SK-N-SH (cell line): ENCODE results near the gene WASL. TPM values are rescaled to one million over a fixed set of nuclear protein-coding genes. Genes with fewer than 3 reads are reported as not detected.

Source experiments
- CHD2 ChIP-seq: fragments of 150-350 bp; IDR thresholded peaks from 2 replicates; pipeline ENCODE4 v1.6.1; 2018; ENCODE audit warnings: low read length; ENCODE audit not compliant: partially characterized antibody
- ELF1 ChIP-seq: IDR thresholded peaks from 2 replicates; pipeline ENCODE4 v1.4.0; 2012
- EP300 ChIP-seq, 2 experiments: IDR thresholded peaks; 2 replicates each; pipeline versions ENCODE4 v1.4.0 to v1.6.1; 2012; ENCODE audit warnings: borderline replicate concordance in 1 of 2, low read depth in 1 of 2, low read length in 1 of 2
- EZH2phosphoT487 ChIP-seq: fragments of 200-600 bp; sonication (generic); IDR thresholded peaks from 2 replicates; pipeline ENCODE4 v1.6.1; 2017; ENCODE audit warnings: low read depth, mixed run types, mild to moderate bottlenecking, antibody characterized with exemption, moderate library complexity, borderline replicate concordance
- FOXJ3 ChIP-seq: sonication (generic); formaldehyde crosslinking; IDR thresholded peaks from 2 replicates; pipeline ENCODE4 v1.5.1; 2020; ENCODE audit warnings: mild to moderate bottlenecking, missing genetic modification reagents
- FOXM1 ChIP-seq: IDR thresholded peaks from 2 replicates; pipeline ENCODE4 v1.4.0; 2012; ENCODE audit warnings: low read depth, mild to moderate bottlenecking
- GATA2 ChIP-seq: sonication (generic); formaldehyde crosslinking; IDR thresholded peaks from 2 replicates; pipeline ENCODE4 v1.5.0; 2020; ENCODE audit warnings: mild to moderate bottlenecking, missing genetic modification reagents
- JUND ChIP-seq: IDR thresholded peaks from 2 replicates; pipeline ENCODE4 v1.4.0; 2012
- MEF2A ChIP-seq: IDR thresholded peaks from 2 replicates; pipeline ENCODE4 v1.4.0; 2012; ENCODE audit warnings: low read depth, borderline replicate concordance
- MXI1 ChIP-seq: IDR thresholded peaks from 2 replicates; pipeline ENCODE4 v1.6.1; 2012; ENCODE audit warnings: mild to moderate bottlenecking, low read depth, low read length, improper control_type of control experiment
- NFIC ChIP-seq: IDR thresholded peaks from 2 replicates; pipeline ENCODE4 v1.4.0; 2012; ENCODE audit warnings: borderline replicate concordance
- RAD21 ChIP-seq: IDR thresholded peaks from 2 replicates; pipeline ENCODE4 v1.6.1; 2012; ENCODE audit warnings: mild to moderate bottlenecking, low read length
- RCOR1 ChIP-seq: fragments of 150-350 bp; IDR thresholded peaks from 2 replicates; pipeline ENCODE4 v1.6.1; 2017; ENCODE audit warnings: antibody characterized with exemption, low read length
- RFX5 ChIP-seq: IDR thresholded peaks from 2 replicates; pipeline ENCODE4 v1.6.1; 2012; ENCODE audit warnings: mild to moderate bottlenecking, improper control_type of control experiment, low read length
- SIN3A ChIP-seq: IDR thresholded peaks from 2 replicates; pipeline ENCODE4 v1.6.1; 2012; ENCODE audit warnings: low read depth, mild to moderate bottlenecking, low read length, moderate library complexity, borderline replicate concordance
- SMC3 ChIP-seq: IDR thresholded peaks from 2 replicates; pipeline ENCODE4 v1.6.1; 2012; ENCODE audit warnings: low read depth, low read length, improper control_type of control experiment
- TAF1 ChIP-seq: IDR thresholded peaks from 2 replicates; pipeline ENCODE4 v1.6.1; 2012; ENCODE audit warnings: low read depth, mild to moderate bottlenecking, low read length, moderate library complexity, borderline replicate concordance
- TCF12 ChIP-seq: IDR thresholded peaks from 2 replicates; pipeline ENCODE4 v1.4.0; 2012
- TEAD4 ChIP-seq: IDR thresholded peaks from 2 replicates; pipeline ENCODE4 v1.4.0; 2012; ENCODE audit warnings: mild to moderate bottlenecking, borderline replicate concordance; ENCODE audit not compliant: insufficient read depth
- YY1 ChIP-seq: IDR thresholded peaks from 2 replicates; pipeline ENCODE4 v1.4.0; 2012; ENCODE audit warnings: low read depth, mild to moderate bottlenecking
- polyA plus RNA-seq, 3 experiments: library from polyadenylated mRNA; depleted of rRNA; stranded (reverse); fragments of >200 nt; gene quantifications; 2 replicates each; pipeline ENCODE4 v1.2.3, GENCODE V29; 2012
- TF ChIP-seq, protein P1 (sequence below): IDR thresholded peaks from 2 replicates; pipeline ENCODE4 v1.6.1; 2012; ENCODE audit warnings: mild to moderate bottlenecking, low read depth, low read length, moderate library complexity
- TF ChIP-seq, protein P2 (sequence below): fragments of 200-600 bp; sonication (generic); IDR thresholded peaks from 2 replicates; pipeline ENCODE4 v1.6.1; 2017; ENCODE audit warnings: antibody characterized with exemption, mild to moderate bottlenecking, moderate library complexity
- TF ChIP-seq, protein P3 (sequence below): fragments of 150-350 bp; IDR thresholded peaks from 2 replicates; pipeline ENCODE4 v1.6.1; 2017; ENCODE audit warnings: antibody characterized with exemption, low read length, low read depth, borderline replicate concordance
- TF ChIP-seq, protein P4 (sequence below): IDR thresholded peaks from 2 replicates; pipeline ENCODE4 v1.4.0; 2012; ENCODE audit warnings: low read depth, borderline replicate concordance
- TF ChIP-seq, protein P5 (sequence below): IDR thresholded peaks from 2 replicates; pipeline ENCODE4 v1.4.0; 2012; ENCODE audit warnings: low read depth, borderline replicate concordance

The WASL gene
- polyA plus RNA-seq, 1 of the 3 experiments (the other 2 are of a cell fraction), result 9.9 TPM

DNA sequence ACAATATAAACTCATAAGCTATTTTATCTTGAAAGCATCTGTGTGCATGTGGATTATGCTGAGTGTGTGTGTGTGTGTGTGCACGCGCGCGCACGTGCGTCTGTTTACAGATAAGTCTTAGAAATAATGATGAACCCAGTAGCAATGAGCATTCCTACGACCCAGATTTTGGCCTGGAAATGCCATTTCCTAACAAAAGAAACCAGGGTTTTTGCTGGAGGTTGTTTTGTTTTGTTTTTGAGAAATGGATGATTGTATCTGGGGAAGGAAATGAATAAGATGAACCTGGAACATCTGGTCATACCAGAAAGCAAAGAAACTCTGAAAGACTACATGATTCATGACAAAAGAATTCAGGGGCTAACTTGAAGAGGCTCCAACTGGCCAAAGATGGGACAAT lies 115.2 kb downstream of the WASL start (continued):
- TF ChIP-seq, protein P1, sequence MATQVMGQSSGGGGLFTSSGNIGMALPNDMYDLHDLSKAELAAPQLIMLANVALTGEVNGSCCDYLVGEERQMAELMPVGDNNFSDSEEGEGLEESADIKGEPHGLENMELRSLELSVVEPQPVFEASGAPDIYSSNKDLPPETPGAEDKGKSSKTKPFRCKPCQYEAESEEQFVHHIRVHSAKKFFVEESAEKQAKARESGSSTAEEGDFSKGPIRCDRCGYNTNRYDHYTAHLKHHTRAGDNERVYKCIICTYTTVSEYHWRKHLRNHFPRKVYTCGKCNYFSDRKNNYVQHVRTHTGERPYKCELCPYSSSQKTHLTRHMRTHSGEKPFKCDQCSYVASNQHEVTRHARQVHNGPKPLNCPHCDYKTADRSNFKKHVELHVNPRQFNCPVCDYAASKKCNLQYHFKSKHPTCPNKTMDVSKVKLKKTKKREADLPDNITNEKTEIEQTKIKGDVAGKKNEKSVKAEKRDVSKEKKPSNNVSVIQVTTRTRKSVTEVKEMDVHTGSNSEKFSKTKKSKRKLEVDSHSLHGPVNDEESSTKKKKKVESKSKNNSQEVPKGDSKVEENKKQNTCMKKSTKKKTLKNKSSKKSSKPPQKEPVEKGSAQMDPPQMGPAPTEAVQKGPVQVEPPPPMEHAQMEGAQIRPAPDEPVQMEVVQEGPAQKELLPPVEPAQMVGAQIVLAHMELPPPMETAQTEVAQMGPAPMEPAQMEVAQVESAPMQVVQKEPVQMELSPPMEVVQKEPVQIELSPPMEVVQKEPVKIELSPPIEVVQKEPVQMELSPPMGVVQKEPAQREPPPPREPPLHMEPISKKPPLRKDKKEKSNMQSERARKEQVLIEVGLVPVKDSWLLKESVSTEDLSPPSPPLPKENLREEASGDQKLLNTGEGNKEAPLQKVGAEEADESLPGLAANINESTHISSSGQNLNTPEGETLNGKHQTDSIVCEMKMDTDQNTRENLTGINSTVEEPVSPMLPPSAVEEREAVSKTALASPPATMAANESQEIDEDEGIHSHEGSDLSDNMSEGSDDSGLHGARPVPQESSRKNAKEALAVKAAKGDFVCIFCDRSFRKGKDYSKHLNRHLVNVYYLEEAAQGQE, result no peak
- TF ChIP-seq, protein P2, sequence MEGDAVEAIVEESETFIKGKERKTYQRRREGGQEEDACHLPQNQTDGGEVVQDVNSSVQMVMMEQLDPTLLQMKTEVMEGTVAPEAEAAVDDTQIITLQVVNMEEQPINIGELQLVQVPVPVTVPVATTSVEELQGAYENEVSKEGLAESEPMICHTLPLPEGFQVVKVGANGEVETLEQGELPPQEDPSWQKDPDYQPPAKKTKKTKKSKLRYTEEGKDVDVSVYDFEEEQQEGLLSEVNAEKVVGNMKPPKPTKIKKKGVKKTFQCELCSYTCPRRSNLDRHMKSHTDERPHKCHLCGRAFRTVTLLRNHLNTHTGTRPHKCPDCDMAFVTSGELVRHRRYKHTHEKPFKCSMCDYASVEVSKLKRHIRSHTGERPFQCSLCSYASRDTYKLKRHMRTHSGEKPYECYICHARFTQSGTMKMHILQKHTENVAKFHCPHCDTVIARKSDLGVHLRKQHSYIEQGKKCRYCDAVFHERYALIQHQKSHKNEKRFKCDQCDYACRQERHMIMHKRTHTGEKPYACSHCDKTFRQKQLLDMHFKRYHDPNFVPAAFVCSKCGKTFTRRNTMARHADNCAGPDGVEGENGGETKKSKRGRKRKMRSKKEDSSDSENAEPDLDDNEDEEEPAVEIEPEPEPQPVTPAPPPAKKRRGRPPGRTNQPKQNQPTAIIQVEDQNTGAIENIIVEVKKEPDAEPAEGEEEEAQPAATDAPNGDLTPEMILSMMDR, result no peak
- TF ChIP-seq, protein P3, sequence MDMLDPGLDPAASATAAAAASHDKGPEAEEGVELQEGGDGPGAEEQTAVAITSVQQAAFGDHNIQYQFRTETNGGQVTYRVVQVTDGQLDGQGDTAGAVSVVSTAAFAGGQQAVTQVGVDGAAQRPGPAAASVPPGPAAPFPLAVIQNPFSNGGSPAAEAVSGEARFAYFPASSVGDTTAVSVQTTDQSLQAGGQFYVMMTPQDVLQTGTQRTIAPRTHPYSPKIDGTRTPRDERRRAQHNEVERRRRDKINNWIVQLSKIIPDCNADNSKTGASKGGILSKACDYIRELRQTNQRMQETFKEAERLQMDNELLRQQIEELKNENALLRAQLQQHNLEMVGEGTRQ, result no peak
- no peak for TF ChIP-seq MEF2A
- TF ChIP-seq TEAD4, result peak; percentile 74; the same call in 1 of the 2 replicates
- TF ChIP-seq, protein P4, sequence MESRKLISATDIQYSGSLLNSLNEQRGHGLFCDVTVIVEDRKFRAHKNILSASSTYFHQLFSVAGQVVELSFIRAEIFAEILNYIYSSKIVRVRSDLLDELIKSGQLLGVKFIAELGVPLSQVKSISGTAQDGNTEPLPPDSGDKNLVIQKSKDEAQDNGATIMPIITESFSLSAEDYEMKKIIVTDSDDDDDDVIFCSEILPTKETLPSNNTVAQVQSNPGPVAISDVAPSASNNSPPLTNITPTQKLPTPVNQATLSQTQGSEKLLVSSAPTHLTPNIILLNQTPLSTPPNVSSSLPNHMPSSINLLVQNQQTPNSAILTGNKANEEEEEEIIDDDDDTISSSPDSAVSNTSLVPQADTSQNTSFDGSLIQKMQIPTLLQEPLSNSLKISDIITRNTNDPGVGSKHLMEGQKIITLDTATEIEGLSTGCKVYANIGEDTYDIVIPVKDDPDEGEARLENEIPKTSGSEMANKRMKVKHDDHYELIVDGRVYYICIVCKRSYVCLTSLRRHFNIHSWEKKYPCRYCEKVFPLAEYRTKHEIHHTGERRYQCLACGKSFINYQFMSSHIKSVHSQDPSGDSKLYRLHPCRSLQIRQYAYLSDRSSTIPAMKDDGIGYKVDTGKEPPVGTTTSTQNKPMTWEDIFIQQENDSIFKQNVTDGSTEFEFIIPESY, result no peak
- TF ChIP-seq RFX5, result no peak
- no peak for TF ChIP-seq FOXM1
- TF ChIP-seq, protein P5, sequence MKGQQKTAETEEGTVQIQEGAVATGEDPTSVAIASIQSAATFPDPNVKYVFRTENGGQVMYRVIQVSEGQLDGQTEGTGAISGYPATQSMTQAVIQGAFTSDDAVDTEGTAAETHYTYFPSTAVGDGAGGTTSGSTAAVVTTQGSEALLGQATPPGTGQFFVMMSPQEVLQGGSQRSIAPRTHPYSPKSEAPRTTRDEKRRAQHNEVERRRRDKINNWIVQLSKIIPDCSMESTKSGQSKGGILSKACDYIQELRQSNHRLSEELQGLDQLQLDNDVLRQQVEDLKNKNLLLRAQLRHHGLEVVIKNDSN, result no peak
- TF ChIP-seq SMC3, result no peak
- TF ChIP-seq ELF1, result no peak
- TF ChIP-seq EZH2phosphoT487, result no peak
- TF ChIP-seq CHD2, result no peak
- TF ChIP-seq SIN3A, result no peak
- TF ChIP-seq YY1, result no peak
- no peak for TF ChIP-seq FOXJ3 (CRISPR knock-in tag)
- TF ChIP-seq MXI1, result no peak
- 0 out of 2 replicates have a peak, but pooled peaks have one; percentile 29 for TF ChIP-seq GATA2 (CRISPR knock-in tag)
- peak; percentile 82 for TF ChIP-seq JUND
- TF ChIP-seq TCF12, result peak; percentile 92
- peak in 1 of 2 experiments; percentile 65; a peak in 1 of 4 replicates for TF ChIP-seq EP300 (IDR thresholded peaks at IDR 0.05; ENCODE audit: borderline replicate concordance in 1 of 2, low read depth in 1 of 2, low read length in 1 of 2)
- no peak for TF ChIP-seq TAF1
- no peak for TF ChIP-seq RCOR1
- peak; percentile 54; the same call in 1 of the 2 replicates for TF ChIP-seq NFIC
- no peak for TF ChIP-seq RAD21
